ENCODE data around the gene BEAN1.

BEAN1 gene

GRCh38 chr16:66486773-66487579 lies 59.9 kb downstream of the BEAN1 start:
- no peak for TF ChIP-seq CTCF (conservative IDR thresholded peaks at IDR 0.05)
- no peak overlapping the region; the same call in 1 of the 2 replicates for H3K27ac ChIP-seq

GRCh38 chr16:66487580-66488275 lies 60.6 kb downstream of the BEAN1 start:
- no peak overlapping the region for H3K27ac ChIP-seq
- TF ChIP-seq CTCF (conservative IDR thresholded peaks at IDR 0.05) = no peak

GRCh38 chr16:66488505-66488904 lies 61.4 kb downstream of the BEAN1 start:
- TF ChIP-seq CTCF (conservative IDR thresholded peaks at IDR 0.05) = no peak

GRCh38 chr16:66489385-66489784 lies 62.3 kb downstream of the BEAN1 start:
- no peak for TF ChIP-seq CTCF (conservative IDR thresholded peaks at IDR 0.05)
- no peak overlapping the region for H3K27ac ChIP-seq

More at GRCh38 chr16:66488505-66488904, 61.4 kb downstream of the BEAN1 start:
- no peak overlapping the region for H3K27ac ChIP-seq

- no peak for TF ChIP-seq CTCF (conservative IDR thresholded peaks at IDR 0.05)
- no peak overlapping the region for H3K27ac ChIP-seq
Measured at GRCh38 chr16:66489818-66490217, 62.7 kb downstream of the BEAN1 start.

GRCh38 chr16:66490774-66491715 lies 64.0 kb downstream of the BEAN1 start:
- no peak for TF ChIP-seq CTCF (conservative IDR thresholded peaks at IDR 0.05)

DNA sequence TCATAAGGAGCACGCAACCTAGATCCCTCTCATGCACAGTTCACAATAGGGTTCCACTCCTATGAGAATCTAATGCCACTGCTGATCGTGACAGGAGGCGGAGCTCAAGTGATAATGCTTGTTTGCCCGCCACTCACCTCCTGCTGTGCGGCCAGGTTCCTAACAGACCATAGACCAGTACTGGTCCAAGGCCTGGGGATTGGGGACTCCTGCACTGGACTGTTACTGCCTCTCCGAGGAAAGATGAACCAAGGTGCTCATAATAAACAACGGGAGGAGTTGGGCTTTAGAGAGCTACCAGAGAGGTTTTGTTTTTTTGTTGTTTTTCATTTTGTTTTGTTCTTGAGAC lies 64.6 kb downstream of the BEAN1 start:
- no peak for TF ChIP-seq CTCF (conservative IDR thresholded peaks at IDR 0.05)
- H3K27ac ChIP-seq = no peak overlapping the region

More at GRCh38 chr16:66490774-66491715, 64.0 kb downstream of the BEAN1 start:
- no peak overlapping the region for H3K27ac ChIP-seq
